HCT116 (cell line): ENCODE results near the gene CACNG3. TPM values are rescaled to one million over a fixed set of nuclear protein-coding genes. Genes with fewer than 3 reads are reported as not detected.
"Not testable (repeated sequence)": the region's sequence is repeated elsewhere in the genome, so short reads cannot be mapped to it uniquely, and the experiment has no call there.

Experiments
- ATAC-seq: fragments of 200-7000 bp; cut with Tn5 transposase; 2 replicates; pipeline ENCODE4 v1.9.1; 2020; ENCODE audit warnings: mild to moderate bottlenecking, moderate library complexity
- BruUV-seq: library from RNA; stranded (reverse); fragments of 400-500 nt; replicated peaks from 2 replicates; lab custom pipeline; 2021; lab: Mats Ljungman, UMichigan
- CTCF ChIA-PET: fragments of 300-600 bp; sonication (Branson Sonifier 250); formaldehyde crosslinking; loops from one replicate; lab custom pipeline; 2021; ENCODE audit warnings: antibody characterized with exemption; lab: Charles Lee
- POLR2A ChIA-PET: fragments of 300-600, 350-600 bp; sonication (Branson Sonifier 250); formaldehyde crosslinking; loops from one replicate; lab custom pipeline; 2021; ENCODE audit warnings: antibody characterized with exemption; lab: Charles Lee
- RAD21 ChIA-PET, 2 experiments: fragments of 300-600 bp; sonication (Branson Sonifier 250); formaldehyde crosslinking; loops; one replicate each; lab custom pipeline; 2023; ENCODE audit warnings: low total read pairs in 2 of 2; ENCODE audit not compliant: uncharacterized antibody in 2 of 2, unreplicated experiment in 2 of 2, low non-redundant PET in 1 of 2; lab: Charles Lee
- DNase-seq: peaks from one replicate; pipeline ENCODE4 v3.0.0-alpha.2; 2010; ENCODE audit warnings: low read depth, low spot score
- H2AFZ ChIP-seq: fragments of 200-600 bp; shearing (Covaris generic), sonication (generic); 2 replicates; pipeline ENCODE4 v1.6.1; 2017; ENCODE audit warnings: low read depth, mixed run types, mixed read lengths, antibody characterized with exemption, low read length; ENCODE audit not compliant: poor library complexity, severe bottlenecking
- H3K27ac ChIP-seq: 2 replicates; pipeline ENCODE4 v1.5.1; 2012; ENCODE audit warnings: low read depth, low read length
- H3K27me3 ChIP-seq: fragments of 200-600 bp; sonication (generic); 2 replicates; pipeline ENCODE4 v1.6.1; 2016; ENCODE audit warnings: mixed run types, low read length, mixed read lengths; ENCODE audit not compliant: insufficient read depth
- H3K36me3 ChIP-seq, 2 experiments: fragments of 200-500 bp in 1 of 2; fragments of 200-600 bp in 1 of 2; sonication (Bioruptor generic) in 1 of 2; sonication (generic) in 1 of 2; 2 replicates each; pipeline versions ENCODE4 v1.5.1 to v1.6.1; 2014 to 2016; ENCODE audit warnings: low read length in 2 of 2, inconsistent platforms in 1 of 2, mixed read lengths in 1 of 2, mixed run types in 1 of 2; ENCODE audit not compliant: insufficient read depth in 2 of 2, control insufficient read depth in 1 of 2
- H3K4me1 ChIP-seq, 2 experiments: fragments of 200-600 bp in 1 of 2; sonication (generic) in 1 of 2; 2 replicates each; pipeline versions ENCODE4 v1.5.1 to v1.6.1; 2012 to 2017; ENCODE audit warnings: low read length in 2 of 2, inconsistent platforms in 1 of 2, mild to moderate bottlenecking in 1 of 2, mixed read lengths in 1 of 2, mixed run types in 1 of 2, moderate library complexity in 1 of 2; ENCODE audit not compliant: insufficient read depth in 2 of 2, control insufficient read depth in 1 of 2
- H3K4me2 ChIP-seq: fragments of 200-600 bp; sonication (generic); 2 replicates; pipeline ENCODE4 v1.6.1; 2017; ENCODE audit warnings: mixed run types, low read length, mixed read lengths
- H3K4me3 ChIP-seq, 2 experiments: fragments of 200-600 bp in 1 of 2; sonication (generic) in 1 of 2; replicated peaks in 1 of 2; 2 replicates each; pipeline ENCODE4 v1.5.1; 2011 to 2016; ENCODE audit warnings: low read length in 2 of 2, control low read depth in 1 of 2, low read depth in 1 of 2, mild to moderate bottlenecking in 1 of 2, mixed read lengths in 1 of 2, mixed run types in 1 of 2
- H3K79me2 ChIP-seq: fragments of 200-600 bp; sonication (generic); 2 replicates; pipeline ENCODE4 v1.6.1; 2017; ENCODE audit warnings: mild to moderate bottlenecking, mixed run types, low read length, moderate library complexity, mixed read lengths; ENCODE audit not compliant: insufficient read depth
- H3K9ac ChIP-seq: fragments of 200-600 bp; sonication (generic); 2 replicates; pipeline ENCODE4 v1.6.1; 2016; ENCODE audit warnings: low read length, mixed read lengths
- H3K9me2 ChIP-seq: fragments of 200-600 bp; sonication (generic), shearing (Covaris generic); 2 replicates; pipeline ENCODE4 v1.6.1; 2017; ENCODE audit warnings: mixed run types, mild to moderate bottlenecking, moderate library complexity; ENCODE audit not compliant: insufficient read depth
- H3K9me3 ChIP-seq, 2 experiments: fragments of 200-500 bp in 1 of 2; fragments of 200-600 bp in 1 of 2; sonication (Bioruptor generic) in 1 of 2; sonication (generic) in 1 of 2; 2 replicates each; pipeline ENCODE4 v1.6.1; 2014 to 2017; ENCODE audit warnings: low read length in 2 of 2, mixed read lengths in 2 of 2, inconsistent platforms in 1 of 2, low read depth in 1 of 2, mild to moderate bottlenecking in 1 of 2, mixed run types in 1 of 2, moderate library complexity in 1 of 2; ENCODE audit not compliant: control insufficient read depth in 1 of 2, insufficient read depth in 1 of 2
- H4K20me1 ChIP-seq: fragments of 200-600 bp; sonication (generic), shearing (Covaris generic); 2 replicates; pipeline ENCODE4 v1.6.1; 2017; ENCODE audit warnings: mixed run types, mild to moderate bottlenecking, moderate library complexity; ENCODE audit not compliant: insufficient read depth
- ELF1 ChIP-seq: IDR thresholded peaks from 2 replicates; pipeline ENCODE4 v1.6.1; 2012; ENCODE audit warnings: low read depth, borderline replicate concordance
- EZH2 ChIP-seq: fragments of 200-600 bp; sonication (generic); IDR thresholded peaks from 2 replicates; pipeline ENCODE4 v1.6.1; 2017; ENCODE audit warnings: antibody characterized with exemption, mixed run types
- MAX ChIP-seq: IDR thresholded peaks from 2 replicates; pipeline ENCODE4 v1.6.1; 2012
- SIN3A ChIP-seq: IDR thresholded peaks from 2 replicates; pipeline ENCODE4 v1.6.1; 2012; ENCODE audit warnings: low read depth
- SRF ChIP-seq: IDR thresholded peaks from 2 replicates; pipeline ENCODE4 v1.6.1; 2012; ENCODE audit warnings: low read depth
- ZNF274 ChIP-seq: fragments of 200-500 bp; sonication (Bioruptor generic); IDR thresholded peaks from 2 replicates; pipeline ENCODE4 v1.6.1; 2014; ENCODE audit warnings: mild to moderate bottlenecking, low read depth, low read length, inconsistent platforms
- intact Hi-C: fragments of 100-400 bp; cut with micrococcal nuclease; formaldehyde crosslinking; loops from 2 replicates; pipeline ENCODE4 v1.10.0; 2022
- total RNA-seq: library from RNA; stranded (reverse); gene quantifications from one replicate; pipeline ENCODE4 v1.2.1, GENCODE V29; 2021; ENCODE audit not compliant: unreplicated experiment

The CACNG3 gene
- total RNA-seq, 1 experiment from 2014 or later, result not detected

GRCh38 chr16:24297375-24297774 lies 41.2 kb downstream of the CACNG3 start (continued):
- no peak for TF ChIP-seq ZNF274
- TF ChIP-seq EZH2, result no peak
- no peak for TF ChIP-seq ELF1

DNA sequence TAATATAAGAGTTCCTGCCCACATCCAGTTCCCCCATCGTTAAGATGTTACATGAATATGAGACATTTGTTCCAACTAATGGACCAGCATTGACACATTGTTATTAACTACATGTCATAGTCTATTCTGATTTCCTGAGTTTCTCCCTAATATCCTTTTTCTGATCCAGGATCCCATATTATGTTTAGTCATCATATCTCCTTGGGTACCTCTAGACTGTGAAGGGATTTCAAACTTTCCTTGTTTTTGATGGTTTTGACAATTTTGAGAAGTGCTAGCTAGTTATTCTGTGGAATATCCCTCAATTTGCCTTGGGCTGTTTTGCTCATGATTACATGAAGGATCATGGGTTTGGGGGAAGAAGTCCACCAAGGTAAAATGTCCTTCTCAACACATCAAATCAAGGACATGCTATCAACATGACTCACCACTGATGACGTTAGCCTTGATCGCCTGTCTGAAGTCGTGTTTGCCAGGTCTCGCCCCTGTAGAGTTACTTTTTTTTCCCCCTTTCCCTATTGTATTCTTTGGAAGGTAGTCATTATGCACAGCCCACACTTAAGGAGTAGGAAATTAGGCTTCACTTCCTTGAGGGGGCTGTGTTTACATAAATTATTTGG lies 42.5 kb downstream of the CACNG3 start:
- Histone ChIP-seq H3K9me3 (no peaks in the 10 kb centered on the region), H3K9me2 (no peaks in the 10 kb centered on the region), H3K4me2 (no peak overlapping the region), H4K20me1 (no peaks in the 10 kb centered on the region), H3K4me1 (no peaks in the 10 kb centered on the region), H3K36me3 (no peaks in the 10 kb centered on the region), H3K27ac (no peak overlapping the region), H3K27me3 (peaks cover 36% of the 10 kb centered on the region), H2AFZ (no peak overlapping the region), H3K79me2 (no peaks in the 10 kb centered on the region), H3K9ac (no peak overlapping the region), H3K4me3 (no peak overlapping the region)
- BruUV-seq, result no TSS peak
- ChIA-PET RAD21 (no interaction called here), CTCF (no interaction called here), POLR2A (no interaction called here)
- ATAC-seq, result no peak
- intact Hi-C loops, result no loop called here
- no peak for TF ChIP-seq SIN3A
- no peak for TF ChIP-seq SRF
- no peak for TF ChIP-seq MAX
- no peak for DNase-seq

DNA sequence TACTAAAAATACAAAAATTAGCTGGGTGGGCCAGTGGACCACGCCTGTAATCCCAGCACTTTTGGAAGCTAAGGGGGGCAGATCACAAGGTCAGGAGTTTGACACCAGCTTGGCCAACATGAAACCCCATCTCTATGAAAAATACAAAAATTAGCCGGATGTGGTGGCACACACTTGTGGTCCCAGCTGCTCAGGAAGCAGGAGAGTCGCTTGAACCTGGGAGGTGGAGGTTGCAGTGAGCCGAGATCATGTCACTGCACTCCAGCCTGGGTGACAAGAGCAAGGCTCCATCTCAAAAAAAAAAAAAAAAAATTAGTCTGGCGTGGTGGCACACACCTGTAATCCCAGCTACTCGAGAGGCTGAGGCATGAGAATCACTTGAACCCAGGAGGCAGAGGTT lies 44.6 kb downstream of the CACNG3 start:
- H3K36me3 ChIP-seq, H3K4me3 ChIP-seq, BruUV-seq, H3K9me3 ChIP-seq, POLR2A ChIA-PET, H4K20me1 ChIP-seq, intact Hi-C loops, CTCF ChIA-PET, H3K9ac ChIP-seq, ATAC-seq, H3K4me2 ChIP-seq, DNase-seq, H3K79me2 ChIP-seq, H3K4me1 ChIP-seq, H3K9me2 ChIP-seq, H2AFZ ChIP-seq, H3K27ac ChIP-seq, RAD21 ChIA-PET: not testable (repeated sequence)
- peaks cover 32% of the 10 kb centered on the region for H3K27me3 ChIP-seq
